GM12892 (cell line): ENCODE results near the gene NSG1.

Source experiments
- POLR2A ChIP-seq: IDR thresholded peaks from 2 replicates; pipeline ENCODE4 v1.6.1; 2011; ENCODE audit warnings: low read depth, low read length, control low read depth
- POLR2AphosphoS5 ChIP-seq: IDR thresholded peaks from 2 replicates; pipeline ENCODE4 v1.6.1; 2011; ENCODE audit warnings: low read depth, low read length, control low read depth
- TAF1 ChIP-seq: IDR thresholded peaks from 2 replicates; pipeline ENCODE4 v1.6.1; 2011; ENCODE audit warnings: low read depth, mild to moderate bottlenecking, control low read depth, low read length, borderline replicate concordance

DNA sequence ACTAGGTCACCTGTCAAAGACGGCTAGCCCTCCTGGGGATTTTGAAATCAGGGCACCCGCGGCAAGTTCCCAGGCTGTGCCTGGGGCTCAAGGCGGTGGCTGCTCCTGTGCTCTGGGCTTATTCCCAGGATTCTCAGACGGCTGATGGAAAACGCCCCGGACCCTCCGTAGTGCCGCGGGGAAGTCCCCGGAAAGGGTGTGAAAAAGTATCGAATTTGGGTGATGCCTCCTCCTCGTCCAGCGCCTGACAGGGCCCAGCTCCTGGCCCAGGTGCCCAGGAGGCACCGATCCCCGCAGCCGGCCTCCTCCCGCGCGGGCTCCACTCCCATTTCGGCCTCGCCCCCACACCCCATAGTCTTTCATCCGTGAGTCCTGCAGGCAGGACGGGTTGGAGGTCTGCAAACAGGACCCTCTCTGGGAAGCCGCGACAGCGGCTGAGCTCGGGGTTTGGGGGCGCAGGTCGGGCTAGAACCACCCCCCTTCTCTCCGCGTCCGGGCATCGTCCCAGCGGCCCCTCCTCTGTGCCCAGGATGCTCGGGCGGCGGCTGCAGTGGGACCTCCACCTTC, 1.1 kb upstream of the NSG1 start:
- TF ChIP-seq POLR2A: no peak
- TF ChIP-seq POLR2AphosphoS5: no peak
- no peak for TF ChIP-seq TAF1
